Nephron progenitor cell (in vitro differentiated cells): ENCODE measurements around the gene USP5.

Experiments used
- DNase-seq: peaks from one replicate; pipeline ENCODE4 v3.0.0; 2021
- H3K27ac Mint-ChIP-seq: 2 replicates; pipeline ENCODE4 v1.8.0; 2021; ENCODE audit warnings: mild to moderate bottlenecking, moderate library complexity, mixed read lengths
- H3K27me3 Mint-ChIP-seq: 2 replicates; pipeline ENCODE4 v1.8.0; 2021; ENCODE audit warnings: mild to moderate bottlenecking, low read depth, mixed read lengths; ENCODE audit not compliant: poor library complexity
- H3K36me3 Mint-ChIP-seq: 2 replicates; pipeline ENCODE4 v1.8.0; 2021; ENCODE audit warnings: low read depth, mixed read lengths
- H3K4me1 Mint-ChIP-seq: 2 replicates; pipeline ENCODE4 v1.8.0; 2021; ENCODE audit warnings: mixed read lengths
- H3K4me3 Mint-ChIP-seq: 2 replicates; pipeline ENCODE4 v1.8.0; 2021; ENCODE audit warnings: mild to moderate bottlenecking, moderate library complexity, mixed read lengths
- H3K9me3 Mint-ChIP-seq: 2 replicates; pipeline ENCODE4 v1.8.0; 2021; ENCODE audit warnings: mild to moderate bottlenecking, moderate library complexity, mixed read lengths
- TF ChIP-seq, protein P1 (sequence below): fragments of 200-600 bp; sonication (generic); IDR thresholded peaks from 2 replicates; pipeline ENCODE4 v1.5.0; 2021; ENCODE audit warnings: antibody characterized with exemption

The USP5 gene, protein sequence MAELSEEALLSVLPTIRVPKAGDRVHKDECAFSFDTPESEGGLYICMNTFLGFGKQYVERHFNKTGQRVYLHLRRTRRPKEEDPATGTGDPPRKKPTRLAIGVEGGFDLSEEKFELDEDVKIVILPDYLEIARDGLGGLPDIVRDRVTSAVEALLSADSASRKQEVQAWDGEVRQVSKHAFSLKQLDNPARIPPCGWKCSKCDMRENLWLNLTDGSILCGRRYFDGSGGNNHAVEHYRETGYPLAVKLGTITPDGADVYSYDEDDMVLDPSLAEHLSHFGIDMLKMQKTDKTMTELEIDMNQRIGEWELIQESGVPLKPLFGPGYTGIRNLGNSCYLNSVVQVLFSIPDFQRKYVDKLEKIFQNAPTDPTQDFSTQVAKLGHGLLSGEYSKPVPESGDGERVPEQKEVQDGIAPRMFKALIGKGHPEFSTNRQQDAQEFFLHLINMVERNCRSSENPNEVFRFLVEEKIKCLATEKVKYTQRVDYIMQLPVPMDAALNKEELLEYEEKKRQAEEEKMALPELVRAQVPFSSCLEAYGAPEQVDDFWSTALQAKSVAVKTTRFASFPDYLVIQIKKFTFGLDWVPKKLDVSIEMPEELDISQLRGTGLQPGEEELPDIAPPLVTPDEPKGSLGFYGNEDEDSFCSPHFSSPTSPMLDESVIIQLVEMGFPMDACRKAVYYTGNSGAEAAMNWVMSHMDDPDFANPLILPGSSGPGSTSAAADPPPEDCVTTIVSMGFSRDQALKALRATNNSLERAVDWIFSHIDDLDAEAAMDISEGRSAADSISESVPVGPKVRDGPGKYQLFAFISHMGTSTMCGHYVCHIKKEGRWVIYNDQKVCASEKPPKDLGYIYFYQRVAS

DNA sequence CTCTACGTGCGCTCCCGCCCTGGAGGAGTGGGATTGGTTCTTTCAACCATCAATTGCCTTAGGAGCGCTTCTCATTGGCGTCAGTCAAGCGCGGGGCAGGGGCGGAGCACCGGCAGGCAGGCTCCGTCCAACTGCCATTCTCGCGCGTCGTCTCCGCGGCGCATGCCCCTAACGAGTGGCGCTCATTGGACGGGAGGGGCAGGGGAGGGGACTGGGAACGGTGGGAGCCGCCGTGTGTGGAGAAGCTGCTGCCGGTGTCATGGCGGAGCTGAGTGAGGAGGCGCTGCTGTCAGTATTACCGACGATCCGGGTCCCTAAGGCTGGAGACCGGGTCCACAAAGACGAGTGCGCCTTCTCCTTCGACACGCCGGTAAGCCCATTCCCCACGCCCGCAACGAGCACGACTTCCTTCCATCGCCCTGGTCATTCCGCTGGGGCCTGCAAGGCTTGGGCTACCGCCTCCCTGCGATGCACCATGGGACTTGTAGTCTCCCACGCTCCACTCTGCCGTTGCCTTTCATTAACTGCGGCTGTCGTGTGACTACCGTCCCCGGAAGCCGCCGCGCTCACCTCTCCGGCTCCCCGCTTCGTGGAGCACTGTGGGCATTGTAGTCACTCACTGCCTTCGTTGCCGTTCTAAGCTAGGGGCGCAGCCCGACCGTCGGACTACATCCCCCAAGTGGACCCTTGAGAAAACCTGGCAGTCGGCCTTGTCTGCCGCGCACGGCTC is at the start of gene USP5:
TSS of gene USP5 (plus strand) at position 230 of the 730 bp plus-strand sequence. CDS start at position 260, 30 bp downstream.
- Mint-ChIP-seq H3K9me3 (no peaks in the 10 kb centered on the region), H3K4me3 (peak within 1 kb of the TSS; percentile 94), H3K4me1 (peaks cover 52% of the 10 kb centered on the region), H3K36me3 (peaks cover 44% of the 10 kb centered on the region), H3K27ac (peak within 1 kb of the TSS; percentile 99), H3K27me3 (peaks cover 6% of the 10 kb centered on the region)
- DNase-seq: peak; percentile 96
- TF ChIP-seq, protein P1, sequence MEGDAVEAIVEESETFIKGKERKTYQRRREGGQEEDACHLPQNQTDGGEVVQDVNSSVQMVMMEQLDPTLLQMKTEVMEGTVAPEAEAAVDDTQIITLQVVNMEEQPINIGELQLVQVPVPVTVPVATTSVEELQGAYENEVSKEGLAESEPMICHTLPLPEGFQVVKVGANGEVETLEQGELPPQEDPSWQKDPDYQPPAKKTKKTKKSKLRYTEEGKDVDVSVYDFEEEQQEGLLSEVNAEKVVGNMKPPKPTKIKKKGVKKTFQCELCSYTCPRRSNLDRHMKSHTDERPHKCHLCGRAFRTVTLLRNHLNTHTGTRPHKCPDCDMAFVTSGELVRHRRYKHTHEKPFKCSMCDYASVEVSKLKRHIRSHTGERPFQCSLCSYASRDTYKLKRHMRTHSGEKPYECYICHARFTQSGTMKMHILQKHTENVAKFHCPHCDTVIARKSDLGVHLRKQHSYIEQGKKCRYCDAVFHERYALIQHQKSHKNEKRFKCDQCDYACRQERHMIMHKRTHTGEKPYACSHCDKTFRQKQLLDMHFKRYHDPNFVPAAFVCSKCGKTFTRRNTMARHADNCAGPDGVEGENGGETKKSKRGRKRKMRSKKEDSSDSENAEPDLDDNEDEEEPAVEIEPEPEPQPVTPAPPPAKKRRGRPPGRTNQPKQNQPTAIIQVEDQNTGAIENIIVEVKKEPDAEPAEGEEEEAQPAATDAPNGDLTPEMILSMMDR: no peak

DNA sequence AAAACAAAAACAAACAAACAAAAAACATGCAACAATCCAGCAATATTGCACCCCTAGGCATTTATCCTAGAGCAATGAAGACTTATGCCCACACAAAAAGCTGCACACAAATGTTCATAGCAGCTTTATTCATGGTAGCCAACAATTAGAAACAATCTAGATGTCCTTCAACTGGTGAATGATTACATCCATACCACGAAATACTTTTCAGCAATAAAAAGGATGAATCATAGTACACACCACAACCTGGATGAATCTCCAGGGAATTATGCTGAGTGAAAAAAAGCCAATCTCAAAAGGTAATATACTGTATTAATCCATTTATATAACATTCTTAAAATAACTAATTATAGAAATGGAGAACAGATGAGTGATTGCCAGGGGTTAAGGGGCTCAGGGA is 44.8 kb upstream of the USP5 start:
- TF ChIP-seq, protein P1: no peak
- Mint-ChIP-seq H3K4me1 (peaks cover 25% of the 10 kb centered on the region), H3K9me3 (peaks cover 13% of the 10 kb centered on the region), H3K27ac (no peak overlapping the region), H3K4me3 (no peak overlapping the region), H3K36me3 (peaks cover 12% of the 10 kb centered on the region), H3K27me3 (peaks cover 10% of the 10 kb centered on the region)
- no peak for DNase-seq

DNA sequence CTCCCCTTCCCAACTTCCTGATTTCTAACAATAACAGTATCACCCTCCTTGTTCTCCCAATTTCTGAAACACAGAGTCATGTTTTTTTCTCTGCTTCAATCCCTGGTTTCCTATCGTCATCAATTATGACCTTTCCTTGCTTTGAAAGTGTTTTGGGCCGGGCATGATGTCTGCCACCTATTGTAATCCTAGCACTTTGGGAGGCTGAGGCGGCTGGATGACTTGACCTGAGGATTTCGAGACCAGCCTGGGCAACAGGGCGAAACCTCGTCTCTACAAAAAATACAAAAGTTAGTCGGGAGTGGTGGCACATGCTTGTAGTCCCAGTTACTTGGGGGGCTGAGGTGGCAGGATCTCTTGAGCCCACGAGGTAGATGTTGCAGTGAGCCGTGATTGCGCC is 42.9 kb upstream of the USP5 start:
- TF ChIP-seq, protein P1: no peak
- peaks cover 12% of the 10 kb centered on the region for H3K9me3 Mint-ChIP-seq
- no peak for DNase-seq
- peaks cover 10% of the 10 kb centered on the region for H3K36me3 Mint-ChIP-seq
- no peak overlapping the region for H3K4me3 Mint-ChIP-seq
- no peak overlapping the region for H3K27ac Mint-ChIP-seq
- peaks cover 25% of the 10 kb centered on the region for H3K4me1 Mint-ChIP-seq
- H3K27me3 Mint-ChIP-seq: peaks cover 2% of the 10 kb centered on the region

DNA sequence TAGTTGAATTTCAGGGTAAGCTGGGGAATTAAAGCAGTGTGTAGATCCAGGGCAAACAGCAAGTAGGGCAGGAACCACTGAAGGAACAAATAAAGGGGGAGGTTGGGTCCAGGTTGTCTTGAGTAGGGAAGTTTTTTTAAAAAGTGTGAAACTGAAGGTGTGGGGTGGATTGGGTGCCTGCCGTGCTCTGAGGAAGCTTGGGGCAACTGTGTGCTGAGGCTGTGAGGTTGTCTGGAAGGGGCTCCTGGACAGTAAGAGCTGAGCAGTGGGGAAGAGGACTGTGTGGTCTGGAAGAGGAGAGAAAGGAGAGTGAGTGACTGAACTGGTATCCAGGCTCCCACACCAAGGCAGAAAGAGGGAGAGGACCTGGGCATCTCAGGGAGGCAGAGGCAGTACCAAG is 41.2 kb upstream of the USP5 start:
- Mint-ChIP-seq H3K9me3 (peaks cover 2% of the 10 kb centered on the region), H3K4me1 (peaks cover 30% of the 10 kb centered on the region), H3K27me3 (peaks cover 8% of the 10 kb centered on the region), H3K4me3 (no peak overlapping the region), H3K36me3 (peaks cover 1% of the 10 kb centered on the region), H3K27ac (peak overlapping the region; percentile 7)
- TF ChIP-seq, protein P1: no peak
- no peak for DNase-seq

DNA sequence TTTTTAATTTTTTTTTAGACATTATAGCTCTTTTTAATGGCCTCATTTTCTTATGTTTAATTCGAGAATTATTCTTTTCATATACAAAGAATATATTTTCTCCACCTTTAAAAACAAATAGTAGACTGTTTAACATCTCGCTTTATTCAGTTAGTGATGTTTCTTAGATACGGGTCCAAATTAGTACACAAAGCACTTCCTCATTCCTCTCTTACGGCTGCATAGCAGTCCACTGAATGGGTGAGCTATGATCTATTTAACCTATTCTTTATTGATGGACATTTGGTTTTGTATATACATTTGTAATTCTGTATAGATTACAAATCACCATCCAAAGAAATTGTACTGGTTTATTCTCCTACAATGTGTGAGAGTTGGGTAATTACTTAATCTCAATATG is 38.6 kb upstream of the USP5 start:
- DNase-seq: no peak
- TF ChIP-seq, protein P1: no peak
- Mint-ChIP-seq H3K4me1 (peaks cover 55% of the 10 kb centered on the region), H3K36me3 (no peaks in the 10 kb centered on the region), H3K9me3 (no peaks in the 10 kb centered on the region), H3K4me3 (no peak overlapping the region), H3K27ac (no peak overlapping the region), H3K27me3 (peaks cover 6% of the 10 kb centered on the region)
